NB4 (cell line): ENCODE measurements around the gene DCUN1D2.

ENCODE experiments used
- DNase-seq: peaks from one replicate; pipeline ENCODE4 v3.0.0; 2010; ENCODE audit warnings: low read depth
- H3K4me3 ChIP-seq: one replicate; pipeline ENCODE4 v1.5.1; 2011; ENCODE audit warnings: mild to moderate bottlenecking, low read depth, low read length, moderate library complexity
- MAX ChIP-seq: IDR thresholded peaks from 2 replicates; pipeline ENCODE4 v1.6.1; 2011; ENCODE audit warnings: low read depth, low read length
- MYC ChIP-seq: IDR thresholded peaks from 2 replicates; pipeline ENCODE4 v1.6.1; 2011; ENCODE audit warnings: low read depth, low read length
- POLR2A ChIP-seq: IDR thresholded peaks from 2 replicates; pipeline ENCODE4 v1.6.1; 2011; ENCODE audit warnings: mild to moderate bottlenecking; ENCODE audit not compliant: insufficient read length; ENCODE audit errors: extremely low read depth
- TF ChIP-seq, protein P1 (sequence below): IDR thresholded peaks from one replicate; pipeline ENCODE4 v1.5.1; 2012; ENCODE audit warnings: low read depth, low read length

Gene DCUN1D2

DNA sequence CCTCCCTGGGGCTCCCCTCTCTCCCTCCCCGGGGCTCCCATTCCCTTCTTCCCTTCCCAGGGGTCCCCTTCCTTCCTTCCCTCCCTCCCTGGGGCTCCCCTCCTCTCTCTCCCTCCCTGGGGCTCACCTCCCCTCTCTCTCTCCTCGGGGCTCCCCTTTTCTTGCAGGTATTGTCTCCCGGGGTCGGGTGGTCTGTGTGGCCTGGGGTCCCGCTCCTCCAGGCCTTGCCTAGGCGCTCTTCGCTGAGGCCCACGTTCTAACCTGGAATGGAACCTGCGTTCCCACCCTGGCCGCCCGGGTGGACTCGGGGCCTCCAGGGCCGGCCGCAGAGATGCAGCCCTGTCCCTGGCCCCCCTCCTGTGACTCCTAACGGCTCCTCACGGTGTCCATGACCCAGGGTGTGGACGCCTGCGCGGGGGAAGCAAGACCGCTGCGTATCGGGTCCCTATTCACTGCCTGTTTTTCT lies 940 bp upstream of the DCUN1D2 start:
- no peak for TF ChIP-seq POLR2A
- DNase-seq, result peak; percentile 44
- H3K4me3 ChIP-seq, result peak overlapping the region; percentile 72

DNA sequence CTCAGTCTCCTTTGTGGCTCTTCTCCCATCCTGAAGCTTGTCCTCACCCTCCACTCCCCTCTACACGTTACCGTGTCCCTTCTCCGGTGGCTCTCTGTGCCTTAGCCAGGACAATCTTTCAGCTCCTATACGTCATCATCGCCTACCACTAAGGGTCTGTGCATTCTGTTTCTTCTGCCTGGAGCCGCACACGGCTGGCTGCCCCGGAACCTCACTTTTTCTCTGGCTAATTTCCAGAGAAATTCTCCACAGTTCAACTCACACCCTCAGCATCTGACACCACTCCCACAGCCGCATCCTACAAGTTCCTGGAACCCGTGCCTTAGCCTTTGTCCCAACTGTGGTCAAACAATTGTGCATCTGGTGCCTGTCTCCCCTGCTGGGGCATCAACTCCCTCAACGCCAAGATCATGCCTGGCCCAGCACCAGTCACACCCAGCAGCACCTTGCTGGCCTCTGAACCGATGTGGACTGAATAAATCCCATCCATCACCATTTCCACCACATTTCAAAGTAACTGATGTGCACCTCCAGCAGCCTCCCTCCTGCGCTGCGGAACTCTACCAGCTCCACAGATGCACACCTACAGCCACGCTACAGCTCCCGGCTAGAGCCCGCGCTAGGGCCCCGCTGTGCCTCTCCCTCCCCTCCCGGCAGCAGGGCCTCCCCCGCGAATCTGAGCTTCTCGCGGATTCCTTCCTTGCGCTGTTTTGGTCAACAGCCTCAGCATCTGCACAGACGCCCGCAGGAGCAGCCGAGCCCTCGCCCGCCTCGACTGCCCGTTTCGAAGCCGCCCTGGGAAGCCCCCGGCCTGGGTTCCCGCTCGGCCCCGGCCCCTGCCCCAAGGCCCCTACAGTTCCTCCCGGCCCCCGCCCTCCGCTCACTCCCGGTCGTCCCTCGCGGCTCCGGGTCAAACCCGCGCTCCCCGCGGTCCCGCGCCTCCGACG lies 689 bp downstream of the DCUN1D2 start:
- peak; percentile 68 for DNase-seq
- TF ChIP-seq MAX (0 out of 2 replicates have a peak, but pooled peaks have one; percentile 9), POLR2A (no peak)
- peak overlapping the region; percentile 88 for H3K4me3 ChIP-seq

DNA sequence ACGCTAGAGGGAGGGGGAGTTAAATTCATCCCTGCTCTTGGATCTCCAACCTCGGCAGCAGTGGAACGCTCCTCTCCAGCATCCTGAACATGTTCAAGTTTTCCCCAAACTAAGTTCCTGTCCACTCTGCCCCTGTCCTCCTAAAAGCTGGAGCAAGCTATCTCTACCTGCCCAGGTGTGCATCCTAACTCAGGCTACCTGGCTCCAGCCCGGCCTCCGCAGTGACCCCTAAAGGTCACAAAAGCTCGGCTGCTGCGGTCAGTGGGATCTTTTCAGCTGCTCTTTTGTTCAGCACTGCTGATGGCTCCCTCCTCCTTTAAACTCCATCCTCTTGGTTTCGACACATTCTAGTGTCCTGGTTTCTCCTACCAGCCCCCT lies 1.4 kb downstream of the DCUN1D2 start:
- TF ChIP-seq POLR2A (no peak), MAX (no peak), MYC (no peak)
- TF ChIP-seq, protein P1, sequence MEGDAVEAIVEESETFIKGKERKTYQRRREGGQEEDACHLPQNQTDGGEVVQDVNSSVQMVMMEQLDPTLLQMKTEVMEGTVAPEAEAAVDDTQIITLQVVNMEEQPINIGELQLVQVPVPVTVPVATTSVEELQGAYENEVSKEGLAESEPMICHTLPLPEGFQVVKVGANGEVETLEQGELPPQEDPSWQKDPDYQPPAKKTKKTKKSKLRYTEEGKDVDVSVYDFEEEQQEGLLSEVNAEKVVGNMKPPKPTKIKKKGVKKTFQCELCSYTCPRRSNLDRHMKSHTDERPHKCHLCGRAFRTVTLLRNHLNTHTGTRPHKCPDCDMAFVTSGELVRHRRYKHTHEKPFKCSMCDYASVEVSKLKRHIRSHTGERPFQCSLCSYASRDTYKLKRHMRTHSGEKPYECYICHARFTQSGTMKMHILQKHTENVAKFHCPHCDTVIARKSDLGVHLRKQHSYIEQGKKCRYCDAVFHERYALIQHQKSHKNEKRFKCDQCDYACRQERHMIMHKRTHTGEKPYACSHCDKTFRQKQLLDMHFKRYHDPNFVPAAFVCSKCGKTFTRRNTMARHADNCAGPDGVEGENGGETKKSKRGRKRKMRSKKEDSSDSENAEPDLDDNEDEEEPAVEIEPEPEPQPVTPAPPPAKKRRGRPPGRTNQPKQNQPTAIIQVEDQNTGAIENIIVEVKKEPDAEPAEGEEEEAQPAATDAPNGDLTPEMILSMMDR, result no peak
- DNase-seq, result no peak
- peak overlapping the region; percentile 88 for H3K4me3 ChIP-seq

GRCh38 chr13:113488283-113488682 lies 2.2 kb downstream of the DCUN1D2 start:
- H3K4me3 ChIP-seq, result peak overlapping the region; percentile 88
- peak; percentile 33 for DNase-seq
- 0 out of 2 replicates have a peak, but pooled peaks have one; percentile 10 for TF ChIP-seq MYC
- TF ChIP-seq MAX, result no peak

- no peak for DNase-seq
- TF ChIP-seq, protein P1, result no peak
- TF ChIP-seq MAX, result no peak
- no peak for TF ChIP-seq POLR2A
- no peak for TF ChIP-seq MYC
- H3K4me3 ChIP-seq, result no peak overlapping the region
Measured at GRCh38 chr13:113486698-113487097, 3.8 kb downstream of the DCUN1D2 start.

DNA sequence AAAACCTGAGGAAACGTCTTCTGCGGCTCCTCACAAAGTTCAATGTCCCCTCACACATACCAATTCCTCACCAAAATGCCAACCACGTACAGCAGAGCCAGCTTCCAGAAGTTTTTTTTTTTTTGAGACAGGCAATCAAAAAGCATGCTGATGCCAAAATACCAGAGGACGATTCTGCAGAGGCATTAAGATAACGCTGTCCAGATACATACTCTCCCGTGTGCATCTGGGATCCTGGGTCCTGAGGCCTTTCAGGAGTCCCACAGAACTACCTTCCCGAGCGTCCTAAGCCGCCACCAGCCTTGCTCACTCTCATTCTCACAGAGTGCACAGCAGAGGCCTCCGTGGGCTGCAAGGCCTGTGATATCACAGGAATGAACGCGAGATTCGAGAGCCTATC lies 5.0 kb downstream of the DCUN1D2 start:
- TF ChIP-seq, protein P1, result no peak
- no peak for TF ChIP-seq POLR2A
- no peak for TF ChIP-seq MYC
- no peak for TF ChIP-seq MAX
- no peak for DNase-seq
- H3K4me3 ChIP-seq, result no peak overlapping the region

DNA sequence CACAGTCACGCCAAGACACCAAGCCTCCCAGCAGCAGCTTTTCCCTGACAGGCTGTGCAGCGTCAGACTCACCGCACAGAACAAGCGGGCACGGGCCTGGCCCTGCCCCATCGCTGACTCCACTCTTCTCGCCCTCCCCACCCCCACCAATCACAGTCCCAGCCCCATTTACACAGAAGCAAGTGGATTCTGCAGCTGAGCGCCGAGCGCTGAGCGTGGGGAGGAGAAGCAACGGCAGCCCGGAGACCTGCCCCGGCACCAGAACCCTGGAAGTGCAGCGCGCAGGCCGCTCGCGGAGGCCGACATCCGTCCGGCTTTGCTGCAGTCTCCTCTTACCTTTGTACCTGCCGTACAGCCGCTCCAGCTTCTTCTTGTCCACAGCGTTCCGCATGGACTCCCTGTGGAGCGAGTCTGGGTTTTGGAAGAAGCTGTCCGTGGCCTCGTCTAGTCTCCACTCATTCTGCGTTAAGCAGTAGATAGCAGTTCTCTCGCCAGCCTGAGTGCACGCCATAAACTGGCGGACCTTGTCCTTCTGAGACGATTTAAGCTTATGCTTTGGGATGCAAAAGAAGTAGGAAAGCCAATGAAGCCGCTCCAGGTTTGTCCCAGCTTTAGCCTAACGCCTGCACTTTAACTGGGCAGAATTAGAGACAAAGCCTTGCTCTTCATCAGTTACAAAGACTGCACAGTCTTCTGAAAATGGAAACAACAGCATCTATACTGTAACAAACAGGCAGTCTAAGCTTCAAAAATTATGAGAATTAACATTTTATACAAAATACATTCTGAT lies 6.8 kb downstream of the DCUN1D2 start:
- no peak overlapping the region for H3K4me3 ChIP-seq
- no peak for DNase-seq
- TF ChIP-seq MAX (no peak), MYC (no peak), POLR2A (no peak)
- TF ChIP-seq, protein P1, result no peak
